HG02759 (cell line): ENCODE data around the gene STAT6.
"Not testable (repeated sequence)": the region's sequence is repeated elsewhere in the genome, so short reads cannot be mapped to it uniquely, and the experiment has no call there.

Experiments
- ATAC-seq: cut with Tn5 transposase; IDR thresholded peaks from one replicate; pipeline ENCODE4 v1.9.1; 2021; ENCODE audit warnings: mild to moderate bottlenecking, moderate library complexity; ENCODE audit not compliant: unreplicated experiment

Gene STAT6

DNA sequence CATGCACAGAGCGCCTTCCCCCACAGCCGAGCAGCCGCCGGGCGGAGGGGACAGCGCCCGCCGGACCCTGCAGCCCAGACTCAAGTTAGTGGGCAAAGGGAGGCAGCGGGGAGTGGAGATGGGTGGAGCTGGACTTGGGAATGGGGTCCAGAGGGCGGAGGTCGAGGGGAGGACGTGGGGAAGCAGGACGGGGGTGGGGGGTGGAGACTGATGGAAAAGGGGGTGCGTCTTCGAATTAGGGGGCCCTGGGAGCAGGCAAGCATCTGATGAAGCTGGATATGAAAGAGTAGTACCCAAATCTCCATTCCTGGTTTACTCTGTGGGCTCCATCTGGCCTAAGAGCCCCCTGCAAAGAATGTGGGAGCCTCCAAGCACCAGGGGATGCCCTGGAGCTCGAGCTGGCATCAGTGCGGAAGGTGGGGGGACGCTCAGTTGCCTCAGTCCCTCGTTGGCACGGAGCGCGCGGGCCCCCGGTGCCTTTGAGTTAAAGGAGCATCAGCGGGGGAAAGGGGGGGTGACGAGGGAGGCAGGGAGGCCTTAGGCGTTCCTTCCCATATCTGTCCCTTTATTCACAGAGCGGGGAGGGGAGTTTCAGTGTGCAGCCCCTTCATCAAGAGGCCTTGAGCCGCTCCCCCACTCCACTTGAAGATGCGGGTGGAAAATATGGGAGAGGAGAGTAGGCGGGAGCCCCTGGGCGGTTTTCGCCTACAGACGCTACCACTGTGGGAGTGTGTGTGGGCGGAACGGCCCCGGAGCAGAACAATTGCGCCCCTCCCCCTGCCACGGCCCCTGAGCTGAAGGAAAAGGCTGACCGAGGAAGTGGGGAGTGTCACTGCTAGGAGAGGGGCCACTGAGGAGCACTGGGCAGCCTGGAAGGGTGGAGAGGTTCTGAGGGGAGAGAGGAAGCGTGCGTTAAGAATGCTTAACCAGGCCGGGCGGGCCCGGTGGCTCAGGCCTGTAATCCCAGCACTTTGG lies 21.6 kb downstream of the STAT6 start:
- no peak for ATAC-seq

DNA sequence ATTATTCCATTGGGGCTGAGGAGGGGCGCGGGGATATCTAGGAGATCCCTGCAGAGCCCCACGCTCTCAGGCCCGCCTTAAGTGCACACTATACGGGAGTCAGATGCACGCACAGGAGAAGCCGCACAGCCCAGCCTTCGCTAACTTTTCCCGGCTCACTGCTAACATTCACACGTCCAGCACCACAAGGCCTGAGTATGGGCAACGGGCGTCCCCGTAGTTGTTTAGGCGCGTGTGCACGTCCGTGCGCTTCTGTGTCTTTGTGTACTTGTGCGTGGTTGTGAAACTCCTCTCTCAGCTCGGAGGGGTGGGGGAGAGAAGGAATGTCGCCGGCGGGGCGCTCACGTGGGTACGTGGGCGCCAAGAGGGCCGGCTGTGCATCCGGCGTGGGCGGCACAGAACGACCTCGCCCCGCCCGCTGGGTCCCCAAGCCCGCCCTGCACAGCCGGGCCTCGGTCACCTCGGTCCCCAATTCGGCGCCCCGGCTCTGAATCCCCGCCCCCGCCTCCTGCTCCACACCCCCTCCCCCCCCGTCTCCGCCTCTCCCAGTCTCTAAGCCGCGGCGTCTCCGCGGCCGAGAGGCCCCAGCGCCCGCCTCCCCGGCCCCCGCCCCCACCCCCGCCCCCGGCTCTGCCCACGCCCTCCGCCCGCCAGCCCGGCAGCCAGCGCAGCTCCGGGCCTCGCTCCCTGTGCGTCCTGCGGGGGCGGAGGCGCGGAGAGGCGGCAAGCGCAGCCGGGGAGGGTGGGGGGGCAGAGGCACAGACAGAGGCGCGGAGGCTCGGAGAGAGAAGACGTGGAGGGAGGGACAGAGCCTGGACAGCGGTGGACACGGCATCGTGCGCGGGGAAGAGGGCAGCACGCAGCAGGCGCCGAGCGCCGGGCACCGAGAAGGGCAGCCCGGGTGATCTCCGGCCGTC lies 22.6 kb downstream of the STAT6 start, which contains the start of gene NAB2:
NAB2 (plus strand) TSS at position 761 of the 917 bp plus-strand sequence. CDS start 158 bp downstream, outside the sequence.
- ATAC-seq: peak; percentile 64

DNA sequence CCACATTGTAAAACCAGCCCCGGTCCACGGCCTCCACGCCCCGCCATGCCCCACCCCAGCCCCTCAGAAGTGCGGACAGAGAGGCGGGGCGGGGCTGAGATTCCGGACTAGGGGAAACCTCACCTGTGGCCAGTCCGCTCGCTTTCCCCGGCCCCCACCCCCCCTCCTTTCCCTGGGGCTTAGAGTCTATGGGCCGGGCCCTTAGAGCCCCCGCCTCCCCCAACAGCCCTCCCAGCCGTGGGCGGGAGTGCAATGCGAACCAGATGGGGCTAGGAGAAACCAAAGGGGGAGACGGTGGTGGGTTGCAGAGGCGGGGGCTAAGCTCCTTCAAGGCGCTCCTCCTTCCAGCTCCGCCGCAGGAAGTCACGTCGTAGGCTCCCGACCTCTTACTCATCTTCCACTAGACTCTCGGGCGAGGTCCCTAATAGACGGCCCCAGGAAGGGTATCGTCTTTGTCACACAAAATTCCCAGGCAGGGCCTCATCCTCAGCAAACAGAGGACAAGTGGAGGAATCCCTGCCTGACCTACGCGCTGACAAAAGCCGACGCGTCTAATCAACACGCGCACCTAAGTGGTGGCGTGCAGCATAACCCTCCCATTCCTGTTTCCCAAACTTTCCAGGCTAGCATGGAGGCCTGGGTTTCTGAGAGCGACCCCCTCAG lies 23.3 kb downstream of the STAT6 start:
- peak; percentile 41 for ATAC-seq

DNA sequence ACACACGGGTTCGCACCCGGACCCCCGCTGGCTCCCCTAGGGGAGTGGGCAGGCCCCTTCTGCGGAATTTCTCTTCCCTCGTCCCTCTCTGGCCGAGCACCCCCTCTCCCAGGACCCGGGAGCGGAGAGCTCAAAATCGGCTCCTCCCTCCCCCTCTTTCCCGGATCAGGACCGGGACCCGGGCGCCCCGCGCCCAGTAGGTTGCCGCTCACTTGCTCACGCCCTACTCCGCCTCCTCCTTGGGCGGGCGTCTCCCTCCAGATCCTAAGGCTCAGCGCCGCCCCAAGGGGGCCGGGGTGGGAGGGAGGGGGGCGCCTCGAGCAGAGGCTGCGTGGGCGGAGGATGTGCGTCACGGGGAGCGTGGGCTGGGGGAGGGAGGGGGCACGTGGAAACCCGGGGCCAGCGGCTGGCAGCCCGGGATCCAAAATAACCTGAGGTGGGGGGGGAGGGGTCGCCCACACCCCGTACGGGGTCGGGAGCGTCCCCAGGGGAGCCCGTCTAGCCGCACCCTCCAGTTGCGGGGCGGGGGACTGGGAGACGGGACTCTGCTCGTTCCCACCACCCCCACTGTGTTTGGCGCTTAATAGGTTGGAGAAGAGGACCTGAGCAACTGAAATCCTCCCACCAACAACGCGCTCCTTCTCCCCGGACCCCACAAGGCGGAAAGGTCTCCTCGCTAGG lies 24.0 kb downstream of the STAT6 start:
- peak; percentile 41 for ATAC-seq

DNA sequence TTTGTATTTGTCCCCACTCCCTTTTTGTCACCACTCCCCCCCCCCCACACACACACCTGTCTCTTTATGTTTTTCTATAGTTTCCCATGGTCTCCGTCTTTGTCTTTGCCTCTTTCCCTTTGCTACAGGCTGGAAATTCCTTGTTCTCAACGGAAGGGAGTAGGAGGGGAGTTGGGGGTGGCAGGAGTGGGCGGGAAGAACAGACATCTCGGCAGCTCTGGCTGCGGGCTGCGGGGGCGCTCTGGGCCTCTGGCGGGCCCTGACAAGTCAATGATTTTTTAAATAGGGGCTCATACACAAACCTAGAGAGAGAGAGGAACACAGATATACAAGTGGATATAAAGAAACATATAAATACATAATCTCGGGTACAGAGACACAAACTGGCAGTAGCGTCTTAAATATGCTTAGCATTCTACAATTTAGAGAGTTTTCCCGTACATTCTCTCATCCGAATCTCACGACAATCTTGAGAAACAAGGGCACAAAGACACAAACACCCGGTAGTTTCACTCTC lies 24.6 kb downstream of the STAT6 start:
- no peak for ATAC-seq

DNA sequence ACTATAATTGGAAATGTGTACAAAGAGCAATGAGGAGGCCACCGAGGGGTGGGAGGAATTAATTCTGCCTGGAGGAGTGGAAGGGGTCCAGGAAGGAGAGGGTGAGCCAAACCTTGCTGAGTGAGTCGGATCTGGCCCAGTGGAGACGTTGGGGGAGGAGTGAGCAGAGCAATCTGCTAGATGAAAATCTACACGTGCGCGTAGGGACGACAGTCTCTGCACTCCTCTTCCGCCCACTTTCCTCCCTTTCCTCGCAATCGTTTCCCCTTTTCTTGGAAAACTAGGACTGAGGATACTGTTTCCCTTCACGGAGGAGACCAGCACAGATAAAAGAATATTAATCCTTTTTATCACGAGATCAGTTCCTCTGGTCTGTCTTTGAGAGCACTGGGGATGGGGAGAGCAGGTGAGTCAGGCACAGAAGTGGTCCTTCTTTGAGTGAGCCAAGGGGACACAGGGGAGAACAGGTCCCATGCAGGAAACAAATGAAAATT lies 25.1 kb downstream of the STAT6 start:
- ATAC-seq: no peak

DNA sequence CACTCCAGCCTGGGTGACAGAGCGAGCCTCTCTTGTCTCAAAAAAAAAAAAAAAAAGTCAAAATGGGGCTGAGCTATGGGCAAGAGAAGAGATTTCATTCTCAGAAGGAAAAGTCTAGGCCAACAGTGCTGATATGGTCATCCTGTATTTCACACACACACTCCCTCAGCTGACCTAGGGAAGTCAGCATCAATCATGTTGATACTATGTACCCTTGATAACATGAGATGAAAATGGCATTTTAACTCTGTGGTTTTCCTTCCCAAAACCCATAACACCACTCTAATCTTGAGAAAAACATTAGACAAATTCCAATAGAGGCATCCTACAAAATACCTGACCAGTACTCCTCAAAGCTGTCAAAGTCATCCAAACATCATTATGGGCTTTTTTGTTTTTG lies 30.3 kb downstream of the STAT6 start:
- ATAC-seq: no peak

DNA sequence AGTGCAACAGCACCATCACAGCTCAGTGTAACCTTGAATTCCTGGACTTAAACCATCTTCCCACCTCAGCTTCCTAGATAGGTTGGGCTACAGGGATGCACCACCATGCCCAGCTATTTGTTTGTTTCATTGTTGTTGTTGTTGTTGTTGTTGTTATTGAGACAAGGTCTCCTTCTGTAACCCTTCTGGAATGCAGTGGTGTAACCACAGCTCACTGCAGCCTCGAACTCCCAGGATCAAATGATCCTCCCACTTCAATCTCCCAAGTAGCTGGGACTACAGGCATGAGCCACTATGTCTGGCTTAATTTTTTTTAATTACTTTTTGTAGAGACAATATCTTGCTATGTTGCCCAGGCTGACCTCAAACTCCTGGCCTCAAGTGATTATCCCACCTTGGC lies 31.3 kb downstream of the STAT6 start:
- ATAC-seq: no peak

DNA sequence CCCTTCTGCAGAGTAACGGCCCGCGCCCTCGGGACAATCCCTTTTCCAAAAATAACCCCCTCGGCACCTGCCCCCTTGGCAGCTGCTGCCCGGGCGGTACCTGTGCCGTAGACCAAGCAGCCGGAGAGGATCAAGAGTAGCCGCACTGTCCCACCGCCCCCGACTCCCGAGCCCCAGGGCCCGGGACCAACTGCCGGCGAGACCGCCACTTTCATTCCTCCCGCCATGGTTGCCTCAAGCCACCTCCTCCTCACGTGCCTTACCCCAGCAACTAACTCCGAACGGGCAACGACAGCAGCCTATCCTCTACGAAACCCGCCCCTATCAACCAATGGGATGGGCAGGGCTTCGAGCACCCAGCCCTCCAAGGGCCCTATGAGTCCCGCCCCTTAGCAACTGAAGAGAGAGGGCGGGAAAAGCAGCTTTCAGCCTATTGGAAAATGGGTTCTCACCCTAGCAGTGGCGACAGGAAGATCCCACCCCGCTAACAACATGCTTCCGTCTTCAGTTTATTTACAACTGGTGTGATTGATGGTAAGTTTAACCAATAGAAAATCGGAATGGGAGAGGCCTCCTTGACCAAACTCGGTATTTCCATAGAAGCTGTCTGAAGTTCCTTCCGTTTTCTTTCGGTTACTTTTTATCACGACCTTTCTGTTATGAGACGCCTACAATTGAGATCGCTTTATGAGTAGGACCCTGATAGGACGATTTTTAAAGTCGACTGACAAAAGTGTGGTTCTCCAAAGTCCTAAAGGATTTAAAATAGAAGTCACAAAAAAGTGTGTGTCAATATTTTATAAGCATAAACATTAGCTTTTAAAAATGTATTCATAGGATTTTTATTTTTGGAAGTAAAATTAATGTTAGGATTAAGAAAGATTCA lies 32.4 kb downstream of the STAT6 start, which contains the start of gene NEMP1:
NEMP1 (minus strand) TSS at position 273 of the 886 bp plus-strand sequence; CDS start at position 227, 46 bp downstream.
- peak; percentile 96 for ATAC-seq

DNA sequence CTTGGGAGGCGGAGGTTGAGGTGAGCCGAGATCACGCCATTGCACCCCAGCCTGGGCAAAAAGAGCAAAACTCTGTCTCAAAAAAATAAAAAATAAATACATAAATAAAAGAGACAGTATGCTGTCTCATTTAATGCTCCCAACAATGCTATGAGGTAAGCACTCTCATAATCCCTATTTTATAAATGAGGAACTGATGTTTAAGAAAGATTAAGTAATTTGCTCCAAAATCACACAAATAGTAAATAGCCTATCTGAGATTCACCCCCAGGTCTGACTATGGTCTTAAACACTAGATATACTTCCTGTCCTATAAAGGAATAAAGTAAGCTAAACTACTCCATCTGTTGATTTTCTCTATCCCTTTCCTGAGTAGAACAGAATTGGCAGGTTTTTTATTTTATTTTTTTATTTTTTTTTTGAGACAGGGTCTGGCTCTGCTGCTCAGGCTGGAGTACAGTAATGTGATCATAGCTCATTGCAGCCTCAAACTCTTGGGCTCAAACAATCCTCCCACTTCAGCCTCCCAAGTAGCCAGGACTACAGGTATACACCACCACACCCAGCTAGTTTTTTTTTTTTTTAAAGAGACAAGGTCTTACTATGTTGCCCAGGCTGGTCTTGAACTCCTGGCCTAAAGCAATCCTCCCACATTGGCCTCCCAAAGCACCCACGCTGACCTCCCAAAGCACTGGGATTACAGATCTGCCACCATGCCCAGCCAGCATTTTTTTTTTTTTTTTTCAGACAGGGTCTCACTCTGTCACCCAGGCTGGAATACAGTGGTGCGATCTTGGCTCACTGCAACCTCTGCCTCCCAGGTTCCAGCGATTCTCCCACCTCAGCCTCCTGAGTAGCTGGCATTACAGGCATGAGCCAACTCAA lies 37.4 kb downstream of the STAT6 start:
- not testable (repeated sequence) for ATAC-seq

DNA sequence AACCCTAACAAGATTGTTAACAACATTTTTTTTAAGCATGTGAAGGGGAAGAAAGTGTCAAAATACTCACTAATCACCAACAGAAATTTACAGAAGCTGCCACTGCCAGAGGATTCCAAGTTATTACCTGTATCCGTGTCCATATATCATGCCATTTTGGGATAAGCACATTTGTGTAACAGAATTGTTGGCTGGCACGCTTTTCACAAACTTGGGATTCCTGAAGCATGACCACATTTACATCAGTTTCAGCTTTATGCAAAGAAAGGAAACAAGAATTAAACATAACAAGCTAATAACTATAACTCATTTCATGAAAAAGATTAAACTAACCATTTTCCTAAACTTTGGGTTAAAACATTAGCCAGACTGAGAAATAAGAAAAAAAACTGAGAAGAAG lies 38.5 kb downstream of the STAT6 start:
- ATAC-seq: no peak

DNA sequence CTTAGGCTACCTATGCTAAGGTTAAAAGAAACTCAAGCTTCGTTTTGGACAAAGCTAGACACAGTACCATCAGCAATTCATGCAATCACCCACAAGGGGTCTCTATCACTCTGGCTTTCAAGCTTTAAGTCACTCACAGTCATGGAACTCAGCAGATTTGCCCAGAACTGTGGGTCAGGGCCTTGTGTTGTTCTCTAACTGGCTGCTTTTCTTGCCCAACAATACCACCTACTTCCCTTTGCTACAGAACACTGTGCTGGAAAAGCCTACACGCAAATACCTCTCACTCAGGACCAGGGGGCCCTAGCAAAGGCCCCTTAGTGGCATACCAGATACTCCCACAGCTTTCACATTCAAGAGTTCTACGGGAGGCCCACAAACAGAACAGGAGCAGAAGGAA lies 41.6 kb downstream of the STAT6 start:
- peak; percentile 88 for ATAC-seq

DNA sequence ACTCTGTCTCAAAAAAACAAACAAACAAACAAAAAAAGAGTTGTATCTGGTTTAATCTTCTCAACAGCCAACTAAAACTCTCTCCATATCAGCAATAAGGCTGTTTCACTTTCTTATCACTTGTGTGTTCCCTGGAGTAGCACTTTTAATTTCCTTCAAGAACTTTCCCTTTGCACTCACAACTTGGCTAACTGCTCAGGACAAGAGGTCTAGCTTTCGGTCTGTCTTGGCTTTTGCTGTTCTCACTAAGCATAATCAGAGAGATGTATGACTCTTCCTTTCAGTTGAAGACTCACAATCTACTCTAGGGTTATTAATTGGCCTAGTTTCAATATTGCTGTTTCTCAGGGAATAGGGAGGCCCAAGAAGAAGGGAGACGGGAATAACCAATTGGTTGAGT lies 44.9 kb downstream of the STAT6 start:
- ATAC-seq: no peak

DNA sequence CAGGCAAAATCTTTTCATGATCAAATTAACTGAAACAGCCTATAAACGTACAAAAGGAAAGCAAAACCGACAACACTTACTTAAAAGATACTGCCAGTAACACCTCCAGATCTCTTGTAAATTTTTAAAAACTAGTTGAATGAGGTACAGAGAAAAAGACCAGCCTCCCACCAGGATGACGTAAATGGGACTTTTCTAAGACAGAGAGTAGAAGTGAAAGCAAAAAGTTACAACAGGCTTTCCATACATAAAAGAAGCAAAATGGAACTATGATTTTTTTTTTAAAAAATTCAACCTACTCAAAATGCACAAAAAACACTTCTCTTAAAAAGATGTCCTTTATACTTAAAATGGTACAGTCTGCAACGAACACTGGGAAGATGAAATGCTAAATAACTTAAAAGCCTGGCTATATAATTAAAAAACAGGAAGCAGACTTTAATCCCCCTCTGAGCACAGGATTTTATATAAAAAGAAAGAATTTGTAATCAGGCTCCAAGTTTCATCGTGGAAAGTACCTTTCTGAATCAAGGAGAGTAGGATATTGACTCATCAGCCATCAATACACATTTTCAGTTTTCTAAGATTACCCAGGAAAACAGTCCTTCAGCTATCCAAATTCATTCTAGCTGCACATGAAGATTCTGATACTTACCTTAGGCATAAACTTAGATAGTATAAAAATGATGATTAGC lies 47.0 kb downstream of the STAT6 start:
- ATAC-seq: peak; percentile 76

DNA sequence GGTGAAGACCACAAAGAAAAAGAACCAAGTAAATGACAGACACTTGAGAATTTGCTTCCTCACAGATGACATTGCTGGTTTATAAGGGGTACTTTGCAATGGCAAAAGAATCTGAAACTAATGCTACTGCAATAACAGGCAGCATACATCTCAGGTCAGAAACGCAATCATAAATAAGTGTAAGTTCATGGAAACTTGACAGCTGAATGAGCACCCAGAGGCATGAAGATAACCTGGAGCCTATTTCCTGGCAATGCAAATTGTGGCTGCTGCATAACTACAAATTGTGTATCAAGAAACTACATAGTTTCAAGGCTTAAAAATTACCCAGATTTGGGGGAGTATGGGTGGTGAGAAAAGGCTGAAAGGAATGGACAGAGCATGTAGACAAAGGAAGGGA lies 52.7 kb downstream of the STAT6 start:
- no peak for ATAC-seq

DNA sequence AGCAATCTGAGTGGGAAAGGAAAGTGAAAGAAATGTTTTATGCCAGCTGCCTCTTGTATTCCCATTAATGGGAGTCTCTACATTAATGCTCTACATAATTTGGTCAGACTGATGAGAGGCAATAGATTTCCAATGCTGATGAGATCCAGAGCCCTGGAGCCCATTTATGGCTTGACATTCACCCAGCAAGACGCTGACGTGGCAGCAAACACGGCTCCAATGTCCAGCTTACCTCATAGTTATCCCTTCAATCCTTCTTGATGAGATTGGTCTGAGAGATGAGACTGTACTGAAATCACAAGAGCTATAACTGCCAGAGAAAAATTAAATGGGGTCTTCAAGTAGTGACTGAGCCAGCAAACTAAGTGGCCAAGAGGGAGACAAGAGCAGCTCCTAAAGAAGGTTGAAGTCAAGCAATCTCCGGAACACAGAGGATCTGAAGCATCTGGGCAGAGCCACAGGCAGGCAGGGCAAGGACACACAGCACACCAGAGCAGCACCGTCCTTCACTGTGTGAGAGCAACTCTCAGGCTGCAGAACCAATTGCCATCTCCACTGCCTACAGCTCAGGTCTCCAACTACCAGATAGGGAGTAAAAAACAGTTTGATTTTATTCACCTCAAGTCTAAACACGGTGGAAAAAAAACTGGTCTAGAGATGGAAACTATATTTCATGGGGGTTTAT lies 54.0 kb downstream of the STAT6 start:
- ATAC-seq: no peak

DNA sequence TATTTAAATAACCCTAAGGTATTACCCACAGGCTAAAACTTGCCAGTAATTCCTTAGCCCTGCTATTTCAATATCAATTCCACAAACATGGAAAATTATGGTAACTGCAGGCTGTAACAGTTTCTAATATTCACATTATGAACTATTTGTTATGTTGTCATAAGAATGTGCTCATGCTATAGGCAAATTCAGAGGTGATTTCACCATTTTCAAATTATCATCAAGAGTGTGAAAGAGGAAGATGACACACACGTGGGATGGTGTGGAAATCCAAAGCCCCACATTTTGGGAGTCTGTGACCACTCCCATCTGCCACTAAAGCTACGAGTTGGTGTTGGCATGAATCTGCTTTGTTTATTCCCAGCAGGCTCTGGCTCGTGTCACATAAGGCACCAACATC lies 55.3 kb downstream of the STAT6 start:
- no peak for ATAC-seq
